HCT116 (cell line): ENCODE measurements around the gene G0S2. TPM values are rescaled to one million over a fixed set of nuclear protein-coding genes. Genes with fewer than 3 reads are reported as not detected.

Experiments
- ATAC-seq: fragments of 200-7000 bp; cut with Tn5 transposase; 2 replicates; pipeline ENCODE4 v1.9.1; 2020; ENCODE audit warnings: mild to moderate bottlenecking, moderate library complexity
- BruUV-seq: library from RNA; stranded (reverse); fragments of 400-500 nt; replicated peaks from 2 replicates; lab custom pipeline; 2021; lab: Mats Ljungman, UMichigan
- CTCF ChIA-PET: fragments of 300-600 bp; sonication (Branson Sonifier 250); formaldehyde crosslinking; loops from one replicate; lab custom pipeline; 2021; ENCODE audit warnings: antibody characterized with exemption; lab: Charles Lee
- POLR2A ChIA-PET: fragments of 300-600, 350-600 bp; sonication (Branson Sonifier 250); formaldehyde crosslinking; loops from one replicate; lab custom pipeline; 2021; ENCODE audit warnings: antibody characterized with exemption; lab: Charles Lee
- RAD21 ChIA-PET, 2 experiments: fragments of 300-600 bp; sonication (Branson Sonifier 250); formaldehyde crosslinking; loops; one replicate each; lab custom pipeline; 2023; ENCODE audit warnings: low total read pairs in 2 of 2; ENCODE audit not compliant: uncharacterized antibody in 2 of 2, unreplicated experiment in 2 of 2, low non-redundant PET in 1 of 2; lab: Charles Lee
- DNase-seq: peaks from one replicate; pipeline ENCODE4 v3.0.0-alpha.2; 2010; ENCODE audit warnings: low read depth, low spot score
- H2AFZ ChIP-seq: fragments of 200-600 bp; shearing (Covaris generic), sonication (generic); 2 replicates; pipeline ENCODE4 v1.6.1; 2017; ENCODE audit warnings: low read depth, mixed run types, mixed read lengths, antibody characterized with exemption, low read length; ENCODE audit not compliant: poor library complexity, severe bottlenecking
- H3K27ac ChIP-seq: 2 replicates; pipeline ENCODE4 v1.5.1; 2012; ENCODE audit warnings: low read depth, low read length
- H3K27me3 ChIP-seq: fragments of 200-600 bp; sonication (generic); 2 replicates; pipeline ENCODE4 v1.6.1; 2016; ENCODE audit warnings: mixed run types, low read length, mixed read lengths; ENCODE audit not compliant: insufficient read depth
- H3K36me3 ChIP-seq, 2 experiments: fragments of 200-500 bp in 1 of 2; fragments of 200-600 bp in 1 of 2; sonication (Bioruptor generic) in 1 of 2; sonication (generic) in 1 of 2; 2 replicates each; pipeline versions ENCODE4 v1.5.1 to v1.6.1; 2014 to 2016; ENCODE audit warnings: low read length in 2 of 2, inconsistent platforms in 1 of 2, mixed read lengths in 1 of 2, mixed run types in 1 of 2; ENCODE audit not compliant: insufficient read depth in 2 of 2, control insufficient read depth in 1 of 2
- H3K4me1 ChIP-seq, 2 experiments: fragments of 200-600 bp in 1 of 2; sonication (generic) in 1 of 2; 2 replicates each; pipeline versions ENCODE4 v1.5.1 to v1.6.1; 2012 to 2017; ENCODE audit warnings: low read length in 2 of 2, inconsistent platforms in 1 of 2, mild to moderate bottlenecking in 1 of 2, mixed read lengths in 1 of 2, mixed run types in 1 of 2, moderate library complexity in 1 of 2; ENCODE audit not compliant: insufficient read depth in 2 of 2, control insufficient read depth in 1 of 2
- H3K4me2 ChIP-seq: fragments of 200-600 bp; sonication (generic); 2 replicates; pipeline ENCODE4 v1.6.1; 2017; ENCODE audit warnings: mixed run types, low read length, mixed read lengths
- H3K4me3 ChIP-seq, 2 experiments: fragments of 200-600 bp in 1 of 2; sonication (generic) in 1 of 2; replicated peaks in 1 of 2; 2 replicates each; pipeline ENCODE4 v1.5.1; 2011 to 2016; ENCODE audit warnings: low read length in 2 of 2, control low read depth in 1 of 2, low read depth in 1 of 2, mild to moderate bottlenecking in 1 of 2, mixed read lengths in 1 of 2, mixed run types in 1 of 2
- H3K79me2 ChIP-seq: fragments of 200-600 bp; sonication (generic); 2 replicates; pipeline ENCODE4 v1.6.1; 2017; ENCODE audit warnings: mild to moderate bottlenecking, mixed run types, low read length, moderate library complexity, mixed read lengths; ENCODE audit not compliant: insufficient read depth
- H3K9ac ChIP-seq: fragments of 200-600 bp; sonication (generic); 2 replicates; pipeline ENCODE4 v1.6.1; 2016; ENCODE audit warnings: low read length, mixed read lengths
- H3K9me2 ChIP-seq: fragments of 200-600 bp; sonication (generic), shearing (Covaris generic); 2 replicates; pipeline ENCODE4 v1.6.1; 2017; ENCODE audit warnings: mixed run types, mild to moderate bottlenecking, moderate library complexity; ENCODE audit not compliant: insufficient read depth
- H3K9me3 ChIP-seq, 2 experiments: fragments of 200-500 bp in 1 of 2; fragments of 200-600 bp in 1 of 2; sonication (Bioruptor generic) in 1 of 2; sonication (generic) in 1 of 2; 2 replicates each; pipeline ENCODE4 v1.6.1; 2014 to 2017; ENCODE audit warnings: low read length in 2 of 2, mixed read lengths in 2 of 2, inconsistent platforms in 1 of 2, low read depth in 1 of 2, mild to moderate bottlenecking in 1 of 2, mixed run types in 1 of 2, moderate library complexity in 1 of 2; ENCODE audit not compliant: control insufficient read depth in 1 of 2, insufficient read depth in 1 of 2
- H4K20me1 ChIP-seq: fragments of 200-600 bp; sonication (generic), shearing (Covaris generic); 2 replicates; pipeline ENCODE4 v1.6.1; 2017; ENCODE audit warnings: mixed run types, mild to moderate bottlenecking, moderate library complexity; ENCODE audit not compliant: insufficient read depth
- ATF3 ChIP-seq: IDR thresholded peaks from 2 replicates; pipeline ENCODE4 v1.6.1; 2012
- CBX3 ChIP-seq: IDR thresholded peaks from 2 replicates; pipeline ENCODE4 v1.6.1; 2012; ENCODE audit warnings: low read depth
- CEBPB ChIP-seq: IDR thresholded peaks from 2 replicates; pipeline ENCODE4 v1.6.1; 2012; ENCODE audit warnings: low read depth
- EGR1 ChIP-seq: IDR thresholded peaks from 2 replicates; pipeline ENCODE4 v1.6.1; 2012; ENCODE audit warnings: low read depth
- ELF1 ChIP-seq: IDR thresholded peaks from 2 replicates; pipeline ENCODE4 v1.6.1; 2012; ENCODE audit warnings: low read depth, borderline replicate concordance
- EZH2 ChIP-seq: fragments of 200-600 bp; sonication (generic); IDR thresholded peaks from 2 replicates; pipeline ENCODE4 v1.6.1; 2017; ENCODE audit warnings: antibody characterized with exemption, mixed run types
- EZH2phosphoT487 ChIP-seq: fragments of 200-600 bp; IDR thresholded peaks from 2 replicates; pipeline ENCODE4 v1.6.1; 2018; ENCODE audit warnings: antibody characterized with exemption, borderline replicate concordance
- FOSL1 ChIP-seq: IDR thresholded peaks from 2 replicates; pipeline ENCODE4 v1.6.1; 2012; ENCODE audit warnings: low read depth
- JUND ChIP-seq: IDR thresholded peaks from 2 replicates; pipeline ENCODE4 v1.6.1; 2012
- POLR2A ChIP-seq: IDR thresholded peaks from 2 replicates; pipeline ENCODE4 v1.7.0; 2011; ENCODE audit warnings: borderline replicate concordance; ENCODE audit not compliant: insufficient read depth, insufficient read length; ENCODE audit errors: extremely low read depth
- RAD21 ChIP-seq: IDR thresholded peaks from 2 replicates; pipeline ENCODE4 v1.6.1; 2012; ENCODE audit warnings: low read depth, mild to moderate bottlenecking
- SIN3A ChIP-seq: IDR thresholded peaks from 2 replicates; pipeline ENCODE4 v1.6.1; 2012; ENCODE audit warnings: low read depth
- SP1 ChIP-seq: IDR thresholded peaks from 2 replicates; pipeline ENCODE4 v1.6.1; 2012; ENCODE audit warnings: low read depth
- SRF ChIP-seq: IDR thresholded peaks from 2 replicates; pipeline ENCODE4 v1.6.1; 2012; ENCODE audit warnings: low read depth
- TCF7L2 ChIP-seq: IDR thresholded peaks from 2 replicates; pipeline ENCODE4 v1.7.0; 2011; ENCODE audit warnings: borderline replicate concordance, inconsistent platforms; ENCODE audit not compliant: insufficient read depth, insufficient read length; ENCODE audit errors: extremely low read depth
- YY1 ChIP-seq: IDR thresholded peaks from 2 replicates; pipeline ENCODE4 v1.6.1; 2011; ENCODE audit warnings: low read length, low read depth, moderate library complexity, mild to moderate bottlenecking; ENCODE audit not compliant: insufficient replicate concordance; ENCODE audit errors: extremely low read depth
- ZFX ChIP-seq: fragments of 450-650 bp; IDR thresholded peaks from 2 replicates; pipeline ENCODE4 v1.6.1; 2017
- ZNF274 ChIP-seq: fragments of 200-500 bp; sonication (Bioruptor generic); IDR thresholded peaks from 2 replicates; pipeline ENCODE4 v1.6.1; 2014; ENCODE audit warnings: mild to moderate bottlenecking, low read depth, low read length, inconsistent platforms
- intact Hi-C: fragments of 100-400 bp; cut with micrococcal nuclease; formaldehyde crosslinking; loops from 2 replicates; pipeline ENCODE4 v1.10.0; 2022
- total RNA-seq: library from RNA; stranded (reverse); gene quantifications from one replicate; pipeline ENCODE4 v1.2.1, GENCODE V29; 2021; ENCODE audit not compliant: unreplicated experiment
- TF ChIP-seq, protein P1 (sequence below): IDR thresholded peaks from 2 replicates; pipeline ENCODE4 v1.6.1; 2012; ENCODE audit warnings: low read depth

The G0S2 gene
- total RNA-seq, 1 experiment from 2014 or later, result not detected

GRCh38 chr1:209667708-209668107, 7.5 kb upstream of the G0S2 start:
- H3K9ac ChIP-seq, result no peak overlapping the region
- peaks cover 0 to 7% of the 10 kb centered on the region in 2 experiments; a peak in 1 of 4 replicates for H3K4me1 ChIP-seq
- H3K79me2 ChIP-seq, result no peaks in the 10 kb centered on the region
- ATAC-seq, result no peak
- no peak overlapping the region for H3K27ac ChIP-seq
- no peaks in the 10 kb centered on the region for H3K27me3 ChIP-seq
- H4K20me1 ChIP-seq, result no peaks in the 10 kb centered on the region
- H3K9me3 ChIP-seq, result no peaks in the 10 kb centered on the region
- no peaks in the 10 kb centered on the region for H3K9me2 ChIP-seq
- intact Hi-C loops, result no loop called here
- no peak for DNase-seq
- POLR2A ChIA-PET, result interaction anchor here (1.3 kb wide), 1 partner anchor 18 kb away, joined by 4 read pairs; no protein-coding TSS in a partner anchor
- no peak overlapping the region for H2AFZ ChIP-seq
- RAD21 ChIA-PET, result no interaction called here
- H3K4me2 ChIP-seq, result no peak overlapping the region
- H3K4me3 ChIP-seq, result no peak overlapping the region
- no peak for TF ChIP-seq YY1
- TF ChIP-seq ZFX, result no peak
- no peak for TF ChIP-seq ELF1
- TF ChIP-seq SP1, result no peak
- no peak for TF ChIP-seq SRF
- TF ChIP-seq CBX3, result no peak
- TF ChIP-seq EGR1, result no peak
- no peak for TF ChIP-seq FOSL1
- H3K36me3 ChIP-seq, result no peaks in the 10 kb centered on the region
- BruUV-seq, result no TSS peak
- CTCF ChIA-PET, result no interaction called here

DNA sequence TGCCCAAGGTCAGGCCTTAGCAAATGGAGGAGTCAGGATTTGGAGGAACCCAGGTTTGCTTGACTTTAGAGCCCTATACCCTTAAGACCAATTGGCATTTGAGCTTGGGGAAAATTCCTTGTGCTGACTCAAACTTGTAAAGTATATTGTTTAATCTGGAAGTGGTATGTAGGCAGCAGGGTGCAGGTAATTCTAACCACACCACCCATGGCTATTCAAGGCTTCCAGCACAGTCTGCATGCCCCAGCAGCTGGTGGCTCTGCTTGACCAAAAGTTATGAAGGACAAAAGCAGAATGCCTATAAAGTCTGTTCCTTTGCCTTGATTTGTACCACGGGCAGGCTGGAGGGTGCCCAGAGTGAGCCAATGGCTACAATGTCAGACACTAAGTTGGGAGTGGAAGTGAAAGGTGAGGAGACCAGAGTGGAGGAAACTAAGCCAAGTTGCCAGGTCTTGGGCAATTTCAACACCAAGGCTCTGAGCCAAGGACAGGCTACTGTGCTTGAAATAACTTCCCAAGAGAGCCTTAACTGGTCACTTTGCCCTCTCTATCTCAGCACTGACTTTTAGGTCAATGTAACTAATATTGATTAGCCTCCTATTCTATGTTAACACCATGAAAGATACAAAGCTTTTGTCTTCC, 4.7 kb upstream of the G0S2 start:
- intact Hi-C loops, result no loop called here
- ChIA-PET RAD21 (no interaction called here), CTCF (no interaction called here), POLR2A (no interaction called here)
- Histone ChIP-seq H3K9me3 (no peaks in the 10 kb centered on the region), H4K20me1 (no peaks in the 10 kb centered on the region), H3K27ac (no peak overlapping the region), H3K36me3 (no peaks in the 10 kb centered on the region), H3K9ac (no peak overlapping the region), H3K27me3 (no peaks in the 10 kb centered on the region), H2AFZ (no peak overlapping the region), H3K4me2 (no peak overlapping the region), H3K79me2 (no peaks in the 10 kb centered on the region), H3K4me1 (peaks cover 0 to 7% of the 10 kb centered on the region in 2 experiments; a peak in 1 of 4 replicates), H3K4me3 (no peak overlapping the region), H3K9me2 (no peaks in the 10 kb centered on the region)
- ATAC-seq (no peak), DNase-seq (no peak)
- BruUV-seq, result no TSS peak
- no peak for TF ChIP-seq SP1
- no peak for TF ChIP-seq JUND
- no peak for TF ChIP-seq POLR2A
- TF ChIP-seq SRF, result no peak
- TF ChIP-seq CBX3, result no peak
- no peak for TF ChIP-seq YY1
- TF ChIP-seq ATF3, result no peak
- no peak for TF ChIP-seq ZNF274
- no peak for TF ChIP-seq SIN3A
- no peak for TF ChIP-seq EZH2phosphoT487
- TF ChIP-seq CEBPB, result no peak
- no peak for TF ChIP-seq RAD21
- no peak for TF ChIP-seq TCF7L2
- TF ChIP-seq, protein P1, sequence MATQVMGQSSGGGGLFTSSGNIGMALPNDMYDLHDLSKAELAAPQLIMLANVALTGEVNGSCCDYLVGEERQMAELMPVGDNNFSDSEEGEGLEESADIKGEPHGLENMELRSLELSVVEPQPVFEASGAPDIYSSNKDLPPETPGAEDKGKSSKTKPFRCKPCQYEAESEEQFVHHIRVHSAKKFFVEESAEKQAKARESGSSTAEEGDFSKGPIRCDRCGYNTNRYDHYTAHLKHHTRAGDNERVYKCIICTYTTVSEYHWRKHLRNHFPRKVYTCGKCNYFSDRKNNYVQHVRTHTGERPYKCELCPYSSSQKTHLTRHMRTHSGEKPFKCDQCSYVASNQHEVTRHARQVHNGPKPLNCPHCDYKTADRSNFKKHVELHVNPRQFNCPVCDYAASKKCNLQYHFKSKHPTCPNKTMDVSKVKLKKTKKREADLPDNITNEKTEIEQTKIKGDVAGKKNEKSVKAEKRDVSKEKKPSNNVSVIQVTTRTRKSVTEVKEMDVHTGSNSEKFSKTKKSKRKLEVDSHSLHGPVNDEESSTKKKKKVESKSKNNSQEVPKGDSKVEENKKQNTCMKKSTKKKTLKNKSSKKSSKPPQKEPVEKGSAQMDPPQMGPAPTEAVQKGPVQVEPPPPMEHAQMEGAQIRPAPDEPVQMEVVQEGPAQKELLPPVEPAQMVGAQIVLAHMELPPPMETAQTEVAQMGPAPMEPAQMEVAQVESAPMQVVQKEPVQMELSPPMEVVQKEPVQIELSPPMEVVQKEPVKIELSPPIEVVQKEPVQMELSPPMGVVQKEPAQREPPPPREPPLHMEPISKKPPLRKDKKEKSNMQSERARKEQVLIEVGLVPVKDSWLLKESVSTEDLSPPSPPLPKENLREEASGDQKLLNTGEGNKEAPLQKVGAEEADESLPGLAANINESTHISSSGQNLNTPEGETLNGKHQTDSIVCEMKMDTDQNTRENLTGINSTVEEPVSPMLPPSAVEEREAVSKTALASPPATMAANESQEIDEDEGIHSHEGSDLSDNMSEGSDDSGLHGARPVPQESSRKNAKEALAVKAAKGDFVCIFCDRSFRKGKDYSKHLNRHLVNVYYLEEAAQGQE, result no peak
- TF ChIP-seq EZH2, result no peak
- TF ChIP-seq ELF1, result no peak
